HG02852 (cell line): ENCODE data around the gene GRM4.

Source experiments
- ATAC-seq: cut with Tn5 transposase; IDR thresholded peaks from one replicate; pipeline ENCODE4 v1.9.1; 2021; ENCODE audit warnings: mild to moderate bottlenecking, moderate library complexity; ENCODE audit not compliant: unreplicated experiment

The GRM4 gene

GRCh38 chr6:33999567-33999966, 146.3 kb downstream of the GRM4 start:
- no peak for ATAC-seq

DNA sequence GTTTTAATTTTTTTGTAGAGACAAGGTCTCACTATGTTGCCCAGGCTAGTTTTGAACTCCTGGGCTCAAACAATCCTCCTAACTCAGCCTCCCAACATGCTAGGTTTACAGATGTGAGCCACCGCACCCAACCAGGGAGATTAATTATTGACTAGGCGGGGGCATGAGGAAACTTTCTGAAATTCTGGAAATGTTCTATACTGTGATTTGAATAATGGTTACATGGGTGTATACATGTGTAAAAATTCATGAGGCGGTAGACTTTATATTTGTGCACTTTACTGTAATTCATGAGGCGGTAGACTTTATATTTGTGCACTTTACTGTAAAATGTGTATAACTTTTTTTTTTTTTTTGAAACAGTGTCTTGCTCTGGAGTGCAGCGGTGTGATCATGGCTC, 147.2 kb downstream of the GRM4 start:
- ATAC-seq: no peak

GRCh38 chr6:33997265-33997664, 148.6 kb downstream of the GRM4 start:
- no peak for ATAC-seq

GRCh38 chr6:33996120-33996475, 149.8 kb downstream of the GRM4 start:
- no peak for ATAC-seq

- ATAC-seq: no peak
These were observed 150.4 kb downstream of the GRM4 start for GRCh38 chr6:33995309-33996119.

DNA sequence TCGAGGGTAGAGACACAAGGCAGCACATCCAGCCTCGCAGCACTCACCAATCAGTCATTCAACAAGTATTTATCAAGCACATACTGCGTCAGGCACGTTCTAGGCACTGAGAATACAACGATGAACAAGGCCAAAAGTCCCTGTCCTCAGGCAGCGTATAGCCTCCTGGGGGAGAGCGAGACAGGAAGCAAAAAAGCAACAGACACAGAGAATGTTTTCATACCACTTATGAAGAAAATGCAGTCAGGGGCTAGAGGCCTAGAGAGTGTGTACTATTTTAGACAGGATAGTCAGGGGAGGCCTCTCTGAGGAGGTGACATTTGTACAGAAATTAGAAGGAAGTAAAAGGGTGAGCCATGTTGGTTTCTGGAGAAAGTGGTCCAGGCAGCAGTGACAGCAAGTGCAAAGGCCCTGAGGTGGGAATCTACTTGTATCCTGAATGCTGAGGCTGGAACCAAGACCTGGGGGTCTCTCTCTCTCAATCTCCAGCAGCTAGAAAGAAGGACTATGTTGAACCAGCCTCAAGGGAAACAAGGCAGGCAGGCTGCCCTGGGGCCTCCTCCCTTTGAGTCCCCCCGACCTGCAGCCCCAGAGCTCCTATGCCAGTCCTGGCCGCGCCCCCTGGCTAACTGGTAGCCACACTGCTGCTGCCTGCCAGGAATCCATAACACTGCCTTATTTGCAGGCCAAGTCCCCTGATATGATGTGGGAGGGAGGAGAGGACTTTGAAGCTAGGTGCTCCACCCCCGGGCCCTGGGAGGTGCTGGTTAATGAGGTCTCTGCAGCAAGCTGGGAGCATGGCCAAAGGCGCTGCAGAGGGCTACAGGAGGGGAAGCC, 151.2 kb downstream of the GRM4 start:
- no peak for ATAC-seq

DNA sequence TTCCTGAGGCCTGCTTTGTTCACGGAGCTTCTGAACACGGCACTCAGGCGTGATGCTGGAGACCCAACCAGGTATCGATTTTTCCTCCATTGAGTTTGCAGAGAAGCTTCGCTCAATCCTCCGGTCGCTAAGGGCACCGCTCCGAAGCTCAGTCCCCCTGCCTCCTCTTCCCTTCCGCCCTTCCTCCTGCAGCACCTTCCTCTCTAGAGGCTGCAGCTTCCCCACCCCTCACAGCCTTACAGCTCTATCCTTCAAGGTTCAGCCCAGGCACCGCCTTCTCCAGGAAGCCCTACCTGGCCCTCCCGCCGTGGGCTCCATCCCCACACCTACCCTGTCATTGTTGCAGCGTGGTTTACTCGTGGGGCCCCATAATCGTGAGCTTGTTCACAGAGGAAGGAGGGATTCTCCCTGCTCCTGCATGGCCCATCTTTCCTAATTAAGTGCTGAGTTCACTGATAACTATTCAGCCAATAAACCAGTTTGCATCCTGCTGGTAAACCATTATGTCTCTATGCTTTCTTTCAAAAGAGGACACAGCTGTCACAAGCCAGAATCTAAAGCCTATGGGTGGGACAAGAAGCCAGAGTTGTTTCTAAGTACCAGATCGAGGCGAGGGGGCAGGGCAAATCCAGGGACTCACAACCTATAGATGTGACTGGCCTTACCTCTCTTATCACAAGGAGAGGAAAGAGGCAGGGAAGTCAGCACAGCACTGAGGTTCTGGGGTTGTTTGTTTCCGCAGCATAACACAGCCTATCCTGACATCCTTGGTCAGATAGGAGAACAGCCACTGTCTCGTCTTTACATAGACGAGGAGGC, 152.0 kb downstream of the GRM4 start:
- ATAC-seq: no peak

GRCh38 chr6:33993091-33993490, 152.8 kb downstream of the GRM4 start:
- ATAC-seq: no peak

- no peak for ATAC-seq
These were observed 153.7 kb downstream of the GRM4 start for GRCh38 chr6:33992191-33992590.

DNA sequence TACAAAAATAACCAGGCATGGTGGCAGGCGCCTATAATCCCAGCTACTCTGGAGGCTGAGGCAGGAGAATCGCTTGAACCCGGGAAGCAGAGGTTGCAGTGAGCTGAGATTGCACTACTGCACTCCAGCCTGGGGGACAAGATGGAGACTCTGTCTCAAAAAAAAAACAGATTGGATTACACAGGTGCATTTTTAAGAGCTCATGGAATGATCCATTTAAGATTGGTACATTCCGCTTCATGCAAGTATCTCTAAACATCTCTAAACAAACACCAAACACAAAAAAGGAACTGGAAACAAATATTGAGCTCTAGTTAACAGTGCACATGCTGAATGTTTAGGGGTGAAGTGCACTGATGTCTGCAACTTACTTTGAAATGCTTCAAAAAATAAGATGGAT, 154.3 kb downstream of the GRM4 start:
- no peak for ATAC-seq

DNA sequence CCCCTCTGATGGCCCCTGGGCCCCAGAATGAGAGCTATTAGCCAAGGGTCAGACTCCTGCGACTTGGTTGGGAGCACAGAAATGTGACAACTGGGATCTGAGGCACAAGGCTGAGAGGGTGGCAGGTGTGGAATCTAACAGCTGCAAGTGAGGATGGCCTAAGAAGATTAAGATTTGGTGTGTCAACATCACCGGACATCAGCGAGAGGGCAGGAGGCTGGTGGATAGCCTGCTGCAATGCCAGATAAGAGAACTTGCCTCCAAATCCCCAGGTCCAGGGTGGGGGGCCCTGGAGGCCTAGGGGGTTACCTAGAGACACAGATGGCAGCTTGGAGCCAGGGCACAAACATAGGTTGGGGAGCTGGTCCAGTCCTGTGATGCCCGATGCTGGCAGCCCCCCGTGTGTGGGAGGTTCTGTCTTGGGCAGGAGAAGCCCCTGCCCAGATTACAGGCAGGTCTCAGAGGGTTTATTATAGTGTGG, 155.8 kb downstream of the GRM4 start:
- no peak for ATAC-seq

GRCh38 chr6:33989016-33989854, 156.7 kb downstream of the GRM4 start:
- ATAC-seq: no peak

GRCh38 chr6:33988121-33989015, 157.5 kb downstream of the GRM4 start:
- no peak for ATAC-seq

DNA sequence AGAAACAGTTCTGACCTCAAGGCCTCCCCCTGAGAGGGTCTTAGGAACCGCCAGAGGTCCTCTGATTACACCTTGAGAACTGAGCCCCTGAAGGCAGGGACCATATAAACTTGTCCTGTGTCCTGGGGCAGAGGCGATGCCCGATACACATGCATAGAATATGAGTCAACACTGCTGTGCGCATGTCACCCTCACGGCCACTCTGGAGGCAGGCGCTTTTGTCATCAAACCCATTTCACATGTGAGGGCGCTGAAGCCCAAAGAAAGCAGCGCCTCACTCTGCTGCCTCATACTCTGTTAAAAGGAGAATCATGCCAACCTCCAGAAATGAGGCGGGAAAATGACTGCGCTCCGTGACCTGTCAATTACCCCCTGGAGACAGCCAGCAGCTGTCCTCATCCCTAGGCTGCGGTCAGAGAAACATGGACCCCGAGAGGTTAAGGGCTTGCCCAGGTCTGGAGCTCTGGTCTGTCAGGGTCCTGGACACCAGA, 158.3 kb downstream of the GRM4 start:
- ATAC-seq: no peak

DNA sequence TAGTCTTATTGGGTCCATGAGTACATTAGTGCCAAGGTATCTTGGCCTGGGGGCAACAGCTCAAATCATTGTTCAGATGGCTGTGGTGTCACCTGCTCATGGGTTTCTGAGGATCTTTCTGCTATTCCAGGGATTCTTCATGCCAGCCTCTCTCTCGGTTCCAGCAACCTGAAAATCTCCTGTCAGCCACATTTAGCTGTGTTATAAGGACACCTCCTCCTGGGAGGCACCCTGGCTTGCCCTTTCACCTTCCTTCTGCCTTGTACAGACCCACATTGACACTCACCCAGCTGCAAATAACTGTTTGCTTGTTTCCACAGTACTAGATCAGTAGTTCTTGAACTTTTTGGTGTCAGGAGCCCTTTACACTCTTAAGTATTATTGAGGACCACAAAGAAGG, 159.9 kb downstream of the GRM4 start:
- ATAC-seq: no peak

- no peak for ATAC-seq
These were observed 160.6 kb downstream of the GRM4 start for GRCh38 chr6:33985313-33985751.

DNA sequence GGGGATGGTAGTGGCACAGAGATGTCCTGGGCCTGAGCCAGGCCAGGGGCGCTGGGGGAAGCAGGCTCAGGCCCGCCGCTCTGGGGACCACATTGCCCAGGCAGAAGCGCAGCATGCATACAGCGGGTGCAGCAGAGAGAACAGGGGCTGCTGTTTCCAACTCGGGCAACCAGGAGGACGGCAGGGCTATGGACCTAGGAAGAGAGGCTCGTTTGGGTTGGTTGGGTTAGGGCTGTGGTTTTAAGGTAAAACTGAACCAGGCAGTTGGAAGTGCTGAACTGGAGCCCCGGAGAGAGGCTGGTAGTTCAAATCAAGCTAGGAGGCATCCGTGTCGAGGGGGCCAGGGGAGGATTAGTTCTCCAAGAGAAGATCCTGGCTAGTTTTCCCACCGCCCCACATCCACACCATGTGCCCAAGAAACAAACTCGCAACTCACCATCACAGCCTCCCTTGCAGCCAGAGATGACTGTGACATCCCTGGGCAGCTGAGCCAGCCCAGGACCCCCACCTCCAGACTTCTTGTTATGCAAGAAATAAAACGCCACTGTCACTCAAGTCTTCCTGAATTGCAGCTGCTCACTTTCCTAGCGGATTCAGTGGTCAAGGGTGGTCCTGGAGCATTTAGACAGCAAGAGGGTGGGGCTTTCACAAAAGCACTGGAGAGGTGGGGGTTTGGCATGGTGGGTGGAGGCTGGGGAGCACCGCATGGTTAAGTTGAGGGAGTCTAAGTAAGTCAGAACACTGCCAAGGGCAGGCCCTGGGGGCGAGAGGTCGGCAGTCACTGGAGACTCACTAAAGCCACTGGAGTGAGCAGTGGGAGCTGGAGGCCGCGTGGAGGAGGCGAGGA, 161.2 kb downstream of the GRM4 start:
- no peak for ATAC-seq
